GM18508 (cell line): ENCODE results near the gene CXCL6.

Source experiments
- ATAC-seq: cut with Tn5 transposase; IDR thresholded peaks from one replicate; pipeline ENCODE4 v1.9.1; 2021; ENCODE audit warnings: moderate number of reproducible peaks; ENCODE audit not compliant: insufficient read depth, unreplicated experiment

CXCL6 gene

DNA sequence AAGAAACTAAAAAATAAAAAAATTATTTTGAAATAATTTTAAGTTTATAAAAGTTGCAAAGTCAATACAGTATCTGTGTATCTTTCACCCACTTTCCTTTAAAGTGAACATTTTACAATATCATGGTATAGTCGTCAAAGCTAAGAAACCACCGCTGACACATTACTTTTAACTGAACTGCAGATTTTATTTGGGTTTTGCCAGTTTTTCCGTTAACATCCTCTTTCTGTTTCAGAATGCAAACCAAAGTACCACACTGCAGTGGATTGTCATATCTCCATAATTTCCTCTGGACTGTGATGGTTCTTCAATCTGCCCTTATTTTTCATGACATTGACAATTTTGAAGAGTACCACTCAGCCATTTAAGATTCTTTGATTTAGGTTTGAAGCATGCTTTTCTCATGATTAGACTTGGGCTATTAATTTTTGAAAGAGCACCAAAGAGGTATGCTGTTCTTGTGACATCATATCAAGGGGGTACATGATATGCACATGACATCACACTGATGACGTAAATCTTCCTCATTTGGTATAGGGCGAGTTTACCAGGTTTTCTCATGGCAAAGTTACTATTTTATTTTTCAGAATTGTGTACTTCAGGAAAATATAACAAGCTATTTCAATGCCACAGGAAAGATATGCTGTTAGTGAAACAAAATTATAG lies 29.1 kb downstream of the CXCL6 start:
- no peak for ATAC-seq

DNA sequence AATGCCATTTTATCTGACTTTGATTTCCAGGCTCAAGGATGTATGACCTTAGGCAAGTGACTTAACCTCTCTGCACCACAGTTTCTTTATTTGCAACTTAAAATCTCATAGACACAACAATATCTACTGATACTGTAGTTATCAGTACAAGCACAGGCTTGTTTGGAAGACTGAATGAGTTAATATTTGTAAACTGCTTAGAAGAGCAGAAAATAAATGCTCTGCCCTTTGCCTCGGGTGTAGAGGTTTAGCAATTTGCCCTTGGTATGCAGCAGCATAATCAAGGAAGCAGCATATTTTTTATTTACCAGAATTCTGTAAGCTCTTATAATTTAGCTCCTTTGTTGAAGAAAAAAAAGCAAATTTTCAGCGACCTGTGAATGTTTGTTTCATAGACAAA lies 29.8 kb downstream of the CXCL6 start:
- no peak for ATAC-seq

DNA sequence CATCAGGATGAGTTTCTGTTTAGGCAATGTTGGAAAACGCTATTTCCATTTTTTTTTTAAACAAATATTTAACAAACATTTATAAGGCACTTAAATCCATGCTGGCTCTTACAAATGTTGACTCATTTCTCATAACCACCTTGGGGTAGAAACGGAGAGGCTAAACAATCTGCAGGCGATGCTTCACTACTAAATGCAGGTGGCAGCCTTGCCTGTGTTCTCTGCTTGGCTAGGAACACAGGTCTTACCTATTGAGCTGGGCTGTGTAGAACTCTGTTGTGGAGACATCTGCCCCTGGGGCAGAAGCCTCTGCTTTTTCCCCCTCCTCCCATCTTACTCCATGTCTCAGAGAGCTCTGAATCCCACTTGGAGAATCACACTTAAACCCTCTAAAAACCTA lies 31.3 kb downstream of the CXCL6 start:
- ATAC-seq: no peak

DNA sequence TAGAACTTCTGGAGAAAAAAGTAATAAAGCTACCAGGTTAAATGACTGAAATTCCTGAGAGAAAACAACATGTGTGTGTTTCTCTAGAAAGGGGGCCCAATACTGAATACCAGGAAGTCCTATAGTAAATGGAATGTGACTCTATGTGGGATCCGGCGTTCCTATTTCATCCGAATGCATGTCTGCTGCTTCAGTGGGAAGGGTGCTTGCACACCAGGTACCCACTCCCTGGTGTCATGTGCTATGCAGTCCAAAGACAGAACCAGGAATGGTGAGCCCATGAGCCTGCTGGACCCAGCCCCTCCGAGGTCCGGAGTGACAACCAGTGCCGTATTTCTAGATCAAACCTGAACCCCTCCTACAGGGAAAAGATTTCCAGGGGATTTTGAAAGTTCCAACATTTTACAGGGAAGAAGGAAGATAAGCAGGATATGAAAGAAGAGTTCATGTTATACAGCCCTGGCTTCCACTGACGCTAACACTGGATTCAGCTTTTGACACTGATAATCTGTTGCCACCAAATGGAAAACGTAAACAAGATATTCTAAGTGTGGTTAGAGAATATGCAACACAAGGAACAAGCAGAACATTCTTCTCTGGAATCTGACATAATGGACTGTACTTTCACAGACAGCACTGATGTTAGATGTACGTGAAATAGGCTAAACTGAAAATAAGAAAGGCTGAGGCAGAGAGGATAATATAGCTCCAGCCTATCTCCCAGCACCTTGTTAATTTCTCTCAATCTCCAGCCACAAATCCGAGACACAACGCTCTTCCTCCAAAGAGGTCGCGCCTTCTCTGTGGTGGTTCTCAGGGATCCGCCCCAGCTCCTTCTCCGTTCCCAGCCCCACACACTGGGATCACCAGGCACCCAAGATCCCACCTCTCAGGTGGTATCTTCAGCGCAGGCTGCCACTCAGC lies 32.0 kb downstream of the CXCL6 start:
- no peak for ATAC-seq

DNA sequence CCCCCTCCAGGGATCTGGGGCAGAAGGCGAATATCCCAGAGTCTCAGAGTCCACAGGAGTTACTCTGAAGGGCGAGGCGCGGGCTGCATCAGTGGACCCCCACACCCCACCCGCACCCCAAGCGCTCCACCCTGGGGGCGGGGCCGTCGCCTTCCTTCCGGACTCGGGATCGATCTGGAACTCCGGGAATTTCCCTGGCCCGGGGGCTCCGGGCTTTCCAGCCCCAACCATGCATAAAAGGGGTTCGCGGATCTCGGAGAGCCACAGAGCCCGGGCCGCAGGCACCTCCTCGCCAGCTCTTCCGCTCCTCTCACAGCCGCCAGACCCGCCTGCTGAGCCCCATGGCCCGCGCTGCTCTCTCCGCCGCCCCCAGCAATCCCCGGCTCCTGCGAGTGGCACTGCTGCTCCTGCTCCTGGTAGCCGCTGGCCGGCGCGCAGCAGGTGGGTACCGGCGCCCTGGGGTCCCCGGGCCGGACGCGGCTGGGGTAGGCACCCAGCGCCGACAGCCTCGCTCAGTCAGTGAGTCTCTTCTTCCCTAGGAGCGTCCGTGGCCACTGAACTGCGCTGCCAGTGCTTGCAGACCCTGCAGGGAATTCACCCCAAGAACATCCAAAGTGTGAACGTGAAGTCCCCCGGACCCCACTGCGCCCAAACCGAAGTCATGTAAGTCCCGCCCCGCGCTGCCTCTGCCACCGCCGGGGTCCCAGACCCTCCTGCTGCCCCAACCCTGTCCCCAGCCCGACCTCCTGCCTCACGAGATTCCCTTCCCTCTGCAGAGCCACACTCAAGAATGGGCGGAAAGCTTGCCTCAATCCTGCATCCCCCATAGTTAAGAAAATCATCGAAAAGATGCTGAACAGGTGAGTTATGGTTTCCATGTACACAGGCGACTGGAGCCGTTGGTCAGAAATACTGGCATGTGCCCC lies 32.9 kb downstream of the CXCL6 start, which contains the start of gene CXCL1:
TSS of gene CXCL1 (plus strand) at position 264 of the 926 bp plus-strand sequence. CDS start at position 342, 78 bp downstream.
- no peak for ATAC-seq

DNA sequence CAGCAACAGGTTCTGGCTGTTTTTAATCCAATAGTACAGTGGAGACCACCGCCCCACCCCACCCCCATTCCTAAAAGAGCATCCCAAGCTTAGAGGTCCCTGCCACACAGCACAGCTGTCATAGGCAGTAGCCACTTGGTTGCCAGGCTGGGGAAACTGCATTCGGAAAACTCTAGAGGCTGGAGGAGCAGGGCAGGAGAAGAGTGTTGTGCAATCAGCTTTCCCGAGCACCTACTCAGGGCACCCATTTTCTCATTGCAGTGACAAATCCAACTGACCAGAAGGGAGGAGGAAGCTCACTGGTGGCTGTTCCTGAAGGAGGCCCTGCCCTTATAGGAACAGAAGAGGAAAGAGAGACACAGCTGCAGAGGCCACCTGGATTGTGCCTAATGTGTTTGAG lies 33.8 kb downstream of the CXCL6 start:
- ATAC-seq: no peak

DNA sequence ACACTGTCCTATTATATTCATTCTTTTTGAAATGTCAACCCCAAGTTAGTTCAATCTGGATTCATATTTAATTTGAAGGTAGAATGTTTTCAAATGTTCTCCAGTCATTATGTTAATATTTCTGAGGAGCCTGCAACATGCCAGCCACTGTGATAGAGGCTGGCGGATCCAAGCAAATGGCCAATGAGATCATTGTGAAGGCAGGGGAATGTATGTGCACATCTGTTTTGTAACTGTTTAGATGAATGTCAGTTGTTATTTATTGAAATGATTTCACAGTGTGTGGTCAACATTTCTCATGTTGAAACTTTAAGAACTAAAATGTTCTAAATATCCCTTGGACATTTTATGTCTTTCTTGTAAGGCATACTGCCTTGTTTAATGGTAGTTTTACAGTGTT lies 34.3 kb downstream of the CXCL6 start:
- no peak for ATAC-seq

DNA sequence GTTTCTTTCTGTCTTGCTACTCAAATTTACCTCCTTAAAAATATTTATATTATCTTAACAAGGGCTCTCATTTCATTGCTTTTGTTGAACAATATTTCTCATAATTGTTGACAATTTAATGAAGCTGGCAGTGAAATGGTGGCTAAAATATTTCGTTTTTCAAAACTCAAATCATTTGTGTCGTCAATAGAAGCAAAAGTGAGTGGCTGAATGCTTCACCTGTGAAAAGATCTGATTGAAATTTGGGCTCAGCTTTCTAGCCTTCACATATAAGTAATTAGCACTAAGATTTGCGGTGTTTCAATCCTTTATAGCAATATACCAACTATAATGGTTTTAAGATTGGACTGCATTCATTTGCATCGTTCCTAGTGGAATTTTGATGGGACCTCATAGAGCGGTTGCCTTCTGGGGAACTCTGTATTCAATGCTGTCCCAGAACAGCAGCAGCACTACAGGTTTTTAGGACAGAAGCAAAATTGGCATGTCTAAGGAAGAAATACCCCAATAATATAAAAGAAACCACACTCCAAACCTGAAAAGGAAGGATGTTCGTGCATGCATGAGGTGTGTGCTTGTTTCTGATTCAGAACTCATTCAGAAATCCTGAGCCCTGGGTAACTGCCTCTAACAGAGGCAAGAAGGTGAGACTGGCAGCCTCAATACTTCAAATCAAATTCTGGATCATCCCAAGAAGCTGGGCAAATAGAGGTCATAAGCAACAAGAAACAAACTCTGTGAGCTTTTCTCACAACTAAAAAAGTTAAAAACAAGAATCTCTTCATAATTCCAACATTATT lies 35.2 kb downstream of the CXCL6 start:
- ATAC-seq: no peak

DNA sequence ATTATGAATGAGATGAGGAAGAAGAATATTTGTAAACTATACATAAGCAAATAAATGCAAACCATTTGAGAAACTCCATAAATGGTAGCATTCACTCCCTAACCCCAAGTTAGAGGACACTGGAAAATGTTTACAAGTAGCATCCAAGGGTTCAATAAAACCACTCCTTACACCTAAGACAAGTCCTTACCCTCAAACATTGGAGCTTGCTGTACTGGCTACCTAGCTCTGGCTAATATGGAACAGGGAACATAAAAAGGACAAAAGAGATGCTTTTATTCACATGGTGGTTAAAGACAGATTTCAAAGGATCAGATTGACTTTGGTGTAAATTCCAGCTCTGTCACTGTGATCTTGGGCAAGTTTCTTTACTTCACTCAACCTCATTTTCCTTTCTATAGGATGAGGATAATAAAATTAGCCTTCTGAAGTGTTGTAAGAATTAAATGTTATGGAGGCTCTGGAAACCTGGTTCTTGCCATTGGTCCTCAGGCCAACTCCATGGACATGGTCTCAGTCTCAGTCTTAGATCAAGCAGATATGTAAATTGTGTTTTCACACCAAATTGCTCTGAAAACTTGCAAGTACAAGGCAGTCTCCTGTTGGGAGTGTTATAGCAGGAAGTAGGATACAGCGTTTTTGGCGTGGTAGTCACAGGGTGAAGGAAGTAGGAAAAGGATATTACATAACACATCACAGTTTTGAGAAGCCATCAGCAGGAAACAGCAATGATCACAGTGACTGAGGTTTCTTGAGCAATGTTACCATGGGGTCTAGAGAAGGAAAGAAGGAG lies 36.0 kb downstream of the CXCL6 start:
- ATAC-seq: no peak

DNA sequence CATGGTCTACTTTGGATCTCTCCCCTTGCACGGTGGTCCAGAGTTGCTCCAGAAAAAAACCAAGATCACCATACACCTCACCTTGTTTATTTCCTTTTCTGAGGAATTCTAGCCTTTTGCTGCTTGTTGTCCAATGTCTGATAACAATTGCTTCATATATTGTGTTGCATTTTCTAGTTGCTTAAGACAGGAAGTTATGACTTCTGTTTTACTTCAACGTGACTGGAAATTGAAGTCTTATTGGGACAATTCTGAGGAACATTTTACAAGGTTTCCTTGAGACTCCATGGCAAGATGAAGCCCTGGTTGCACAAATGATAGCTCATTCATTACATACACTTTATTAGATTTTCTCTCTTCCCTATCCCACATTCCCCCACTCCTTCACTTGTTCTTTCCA lies 37.9 kb downstream of the CXCL6 start:
- no peak for ATAC-seq

DNA sequence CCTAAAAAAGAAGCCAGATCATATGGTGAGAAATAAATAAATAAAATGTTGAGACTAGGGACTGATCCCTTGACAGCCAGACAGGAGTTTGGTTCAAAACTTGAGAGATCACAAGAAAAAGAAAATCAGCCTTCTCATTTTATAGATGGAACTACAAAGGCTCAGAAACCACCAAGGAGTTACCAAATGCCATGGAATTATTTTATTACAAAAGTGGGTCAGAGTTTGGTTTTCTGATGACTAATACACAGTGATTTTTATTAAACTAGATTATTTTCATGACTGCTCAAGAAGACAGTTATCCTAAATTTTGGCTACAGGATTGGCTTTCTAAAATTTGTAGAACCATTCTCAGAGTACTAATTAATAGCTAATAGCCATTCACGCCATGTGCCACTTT lies 38.9 kb downstream of the CXCL6 start:
- no peak for ATAC-seq

DNA sequence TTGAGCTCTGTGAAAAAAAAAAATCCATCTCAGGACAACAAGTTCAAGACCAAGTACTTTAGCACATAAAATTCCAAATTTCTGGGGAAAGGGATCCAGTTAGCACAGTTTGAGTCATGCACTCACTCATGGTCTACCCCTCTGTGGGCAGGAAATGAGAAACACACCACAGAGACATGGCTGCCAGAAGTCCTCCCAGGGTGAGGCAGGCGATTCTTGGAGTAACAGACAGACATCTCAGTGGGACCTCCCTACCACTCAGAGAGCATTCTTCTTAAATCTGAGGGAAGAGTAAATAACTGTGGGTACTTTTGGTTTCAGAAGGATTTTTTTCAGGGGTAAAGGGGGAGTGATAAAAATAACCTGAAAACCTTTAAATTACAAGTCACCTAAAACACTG lies 46.8 kb downstream of the CXCL6 start:
- no peak for ATAC-seq

DNA sequence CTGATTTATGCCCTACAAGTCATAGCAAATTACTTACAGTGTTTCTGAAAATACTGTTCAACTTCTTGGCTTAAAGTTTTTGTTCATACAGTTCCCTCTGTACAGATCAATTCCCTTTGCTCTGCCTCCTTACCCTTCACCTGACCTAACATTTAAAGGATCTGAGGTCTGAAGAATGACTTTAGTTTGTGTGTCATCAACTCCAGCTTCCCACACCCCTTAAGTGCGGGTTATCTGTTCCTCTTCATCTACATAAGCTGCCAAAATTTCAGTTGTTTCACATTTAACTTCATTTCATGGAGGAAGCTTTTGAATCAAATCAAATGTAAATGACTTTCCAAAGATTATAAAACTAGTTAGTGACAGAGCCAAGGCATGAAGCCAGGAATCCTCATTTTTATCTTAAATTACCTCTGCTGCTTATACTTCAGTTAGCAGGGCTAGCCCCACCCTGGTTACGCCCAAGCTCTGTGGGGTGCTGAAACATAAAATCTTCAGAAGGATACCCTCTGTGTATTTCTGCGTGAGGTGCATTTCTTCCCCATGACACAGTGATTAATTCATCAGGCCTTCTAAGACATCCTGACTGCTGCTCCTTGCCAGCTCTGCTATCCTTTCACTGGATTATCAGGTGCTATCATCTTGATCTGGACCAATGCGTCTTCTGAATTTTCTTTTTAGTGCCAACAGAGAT lies 49.2 kb downstream of the CXCL6 start:
- ATAC-seq: no peak
